HepG2 (cell line): ENCODE measurements around the gene R3HDM1. TPM values are rescaled to one million over a fixed set of nuclear protein-coding genes. Genes with fewer than 3 reads are reported as not detected.
A peak's percentile ranks its signal among the peaks of the same experiment; 100 is the strongest.

Source experiments
- MAFF ChIP-seq: IDR thresholded peaks from 2 replicates; pipeline ENCODE4 v1.6.1; 2011; ENCODE audit warnings: low read depth, low read length, improper control_type of control experiment
- MLXIP ChIP-seq: sonication (generic); formaldehyde crosslinking; IDR thresholded peaks from 2 replicates; pipeline ENCODE4 v1.9.0; 2021; ENCODE audit warnings: missing genetic modification reagents, borderline replicate concordance
- NCOA2 ChIP-seq: sonication (generic); formaldehyde crosslinking; IDR thresholded peaks from 2 replicates; pipeline ENCODE4 v1.8.0; 2022; ENCODE audit warnings: inconsistent platforms
- RFX3 ChIP-seq: IDR thresholded peaks from 2 replicates; pipeline ENCODE4 v1.6.1; 2016; ENCODE audit warnings: missing biosample characterization, missing genetic modification reagents
- SP1 ChIP-seq, 2 experiments: fragments of 450-650 bp in 1 of 2; sonication (generic) in 1 of 2; formaldehyde crosslinking in 1 of 2; IDR thresholded peaks; 2 replicates each; pipeline versions ENCODE4 v1.4.0 to v1.6.1; 2016 to 2020; ENCODE audit warnings: missing genetic modification reagents in 1 of 2
- SUZ12 ChIP-seq: fragments of 150-350 bp; IDR thresholded peaks from 2 replicates; pipeline ENCODE4 v1.6.1; 2014; ENCODE audit warnings: low read depth, low read length
- TRIM22 ChIP-seq: fragments of 450-650 bp; IDR thresholded peaks from 2 replicates; pipeline ENCODE4 v1.6.1; 2017
- XBP1 ChIP-seq: sonication (generic); formaldehyde crosslinking; IDR thresholded peaks from 2 replicates; pipeline ENCODE4 v1.5.0; 2020; ENCODE audit warnings: missing genetic modification reagents
- ZBTB44 ChIP-seq: sonication (generic); formaldehyde crosslinking; IDR thresholded peaks from 2 replicates; pipeline ENCODE4 v1.4.0; 2020; ENCODE audit warnings: missing genetic modification reagents
- ZMAT3 ChIP-seq: sonication (generic); formaldehyde crosslinking; conservative IDR thresholded peaks from 2 replicates; pipeline ENCODE4 v1.7.0; 2021; ENCODE audit warnings: missing genetic modification reagents
- ZNF792 ChIP-seq: IDR thresholded peaks from 2 replicates; pipeline ENCODE4 v1.6.1; 2016
- polyA plus RNA-seq, 8 experiments: library from polyadenylated mRNA; depleted of rRNA in 3 of 8; stranded (reverse) in 7 of 8; unstranded in 1 of 8; fragments of >200 nt; fragmentation: Illumina TruSeq in 4 of 8; extraction: Trizol in 4 of 8; gene quantifications; 2 replicates each; pipeline versions ENCODE4 v1.2.1 to v1.2.3, GENCODE V29; 2011 to 2016; ENCODE audit warnings: low read depth in 4 of 8, missing spikeins in 1 of 8, mixed read lengths in 1 of 8; ENCODE audit not compliant: insufficient read depth in 1 of 8
- total RNA-seq, 5 experiments: library from RNA; depleted of rRNA; stranded (reverse); fragments of >200 nt; fragmentation: Illumina TruSeq; extraction: Trizol; gene quantifications; 2 replicates each; pipeline ENCODE4 v1.2.3, GENCODE V29; 2016; ENCODE audit warnings: low read depth in 1 of 5
- TF ChIP-seq, protein P1 (sequence below): IDR thresholded peaks from 2 replicates; pipeline ENCODE4 v1.6.1; 2016; ENCODE audit warnings: mild to moderate bottlenecking
- TF ChIP-seq, protein P2 (sequence below): sonication (generic); formaldehyde crosslinking; IDR thresholded peaks from 2 replicates; pipeline ENCODE4 v1.8.1; 2023; ENCODE audit warnings: missing genetic modification reagents, inconsistent platforms, borderline replicate concordance
- TF ChIP-seq, protein P3 (sequence below): sonication (generic); formaldehyde crosslinking; IDR thresholded peaks from 2 replicates; pipeline ENCODE4 v1.4.0; 2020; ENCODE audit warnings: mild to moderate bottlenecking, missing genetic modification reagents, borderline replicate concordance

The R3HDM1 gene
- total and polyA plus RNA-seq, 2 of the 13 experiments (the other 11 are each of a cell fraction or from before 2014, with no cell fraction given): 15.7 to 54.3 TPM

DNA sequence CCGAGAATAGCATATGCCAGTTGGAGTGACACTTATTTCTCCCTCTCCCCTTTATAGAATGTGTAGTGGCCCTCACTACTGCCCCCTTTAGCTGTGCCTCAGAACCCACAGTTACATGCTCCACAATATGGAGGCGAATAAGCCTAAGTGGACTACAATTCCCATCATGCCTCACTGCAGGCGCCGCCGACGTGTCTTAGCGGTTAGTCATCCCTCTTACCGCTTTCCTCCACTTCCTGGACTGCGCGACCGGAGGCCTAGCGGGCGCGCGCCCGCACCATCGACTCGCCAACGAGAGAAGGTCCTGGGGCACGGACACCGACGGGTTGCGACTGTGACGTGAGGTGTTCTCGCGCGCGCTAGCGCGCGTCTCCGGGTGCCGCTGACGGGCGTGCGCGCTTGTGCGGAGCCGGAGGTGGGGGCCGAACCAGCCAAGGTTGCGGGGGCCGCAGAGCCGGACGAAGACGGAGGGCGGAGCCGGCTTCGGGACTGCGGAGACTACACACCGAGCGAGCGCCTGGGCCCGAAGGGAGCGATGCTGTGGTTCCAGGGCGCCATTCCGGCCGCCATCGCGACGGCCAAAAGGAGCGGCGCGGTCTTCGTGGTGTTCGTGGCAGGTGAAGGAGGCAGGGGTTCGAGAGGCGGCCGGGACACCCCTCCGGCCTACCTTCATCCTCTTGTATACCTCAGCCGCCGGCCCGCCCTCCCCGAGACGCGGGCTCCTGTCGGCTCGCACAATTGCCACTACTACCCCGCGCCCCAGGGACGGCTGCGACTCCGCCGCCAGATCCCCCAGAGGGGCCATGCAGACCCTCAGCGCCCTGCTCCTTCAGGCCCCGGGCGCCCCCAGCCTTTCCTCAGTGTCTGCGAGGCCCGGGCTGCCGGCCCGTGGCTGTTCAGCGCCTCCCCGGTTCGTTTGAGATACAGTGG lies 210.4 kb downstream of the R3HDM1 start, which contains the start of gene UBXN4 (continued):
- TF ChIP-seq, protein P1, sequence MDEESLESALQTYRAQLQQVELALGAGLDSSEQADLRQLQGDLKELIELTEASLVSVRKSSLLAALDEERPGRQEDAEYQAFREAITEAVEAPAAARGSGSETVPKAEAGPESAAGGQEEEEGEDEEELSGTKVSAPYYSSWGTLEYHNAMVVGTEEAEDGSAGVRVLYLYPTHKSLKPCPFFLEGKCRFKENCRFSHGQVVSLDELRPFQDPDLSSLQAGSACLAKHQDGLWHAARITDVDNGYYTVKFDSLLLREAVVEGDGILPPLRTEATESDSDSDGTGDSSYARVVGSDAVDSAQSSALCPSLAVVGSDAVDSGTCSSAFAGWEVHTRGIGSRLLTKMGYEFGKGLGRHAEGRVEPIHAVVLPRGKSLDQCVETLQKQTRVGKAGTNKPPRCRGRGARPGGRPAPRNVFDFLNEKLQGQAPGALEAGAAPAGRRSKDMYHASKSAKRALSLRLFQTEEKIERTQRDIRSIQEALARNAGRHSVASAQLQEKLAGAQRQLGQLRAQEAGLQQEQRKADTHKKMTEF (CRISPR knock-in tag): peak; percentile 81; the same call in 1 of the 2 replicates
- TF ChIP-seq ZMAT3: peak; percentile 90
- peak; percentile 74 for TF ChIP-seq SUZ12
- no peak; the same call in 1 of the 2 replicates for TF ChIP-seq MAFF
- no peak; the same call in 1 of the 2 replicates for TF ChIP-seq NCOA2 (CRISPR knock-in tag)
- peak; percentile 92; the same call in 1 of the 2 replicates for TF ChIP-seq XBP1
- TF ChIP-seq ZBTB44: no peak
- TF ChIP-seq, protein P2, sequence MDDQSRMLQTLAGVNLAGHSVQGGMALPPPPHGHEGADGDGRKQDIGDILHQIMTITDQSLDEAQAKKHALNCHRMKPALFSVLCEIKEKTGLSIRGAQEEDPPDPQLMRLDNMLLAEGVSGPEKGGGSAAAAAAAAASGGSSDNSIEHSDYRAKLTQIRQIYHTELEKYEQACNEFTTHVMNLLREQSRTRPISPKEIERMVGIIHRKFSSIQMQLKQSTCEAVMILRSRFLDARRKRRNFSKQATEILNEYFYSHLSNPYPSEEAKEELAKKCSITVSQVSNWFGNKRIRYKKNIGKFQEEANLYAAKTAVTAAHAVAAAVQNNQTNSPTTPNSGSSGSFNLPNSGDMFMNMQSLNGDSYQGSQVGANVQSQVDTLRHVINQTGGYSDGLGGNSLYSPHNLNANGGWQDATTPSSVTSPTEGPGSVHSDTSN (CRISPR knock-in tag): no peak
- TF ChIP-seq, protein P3, sequence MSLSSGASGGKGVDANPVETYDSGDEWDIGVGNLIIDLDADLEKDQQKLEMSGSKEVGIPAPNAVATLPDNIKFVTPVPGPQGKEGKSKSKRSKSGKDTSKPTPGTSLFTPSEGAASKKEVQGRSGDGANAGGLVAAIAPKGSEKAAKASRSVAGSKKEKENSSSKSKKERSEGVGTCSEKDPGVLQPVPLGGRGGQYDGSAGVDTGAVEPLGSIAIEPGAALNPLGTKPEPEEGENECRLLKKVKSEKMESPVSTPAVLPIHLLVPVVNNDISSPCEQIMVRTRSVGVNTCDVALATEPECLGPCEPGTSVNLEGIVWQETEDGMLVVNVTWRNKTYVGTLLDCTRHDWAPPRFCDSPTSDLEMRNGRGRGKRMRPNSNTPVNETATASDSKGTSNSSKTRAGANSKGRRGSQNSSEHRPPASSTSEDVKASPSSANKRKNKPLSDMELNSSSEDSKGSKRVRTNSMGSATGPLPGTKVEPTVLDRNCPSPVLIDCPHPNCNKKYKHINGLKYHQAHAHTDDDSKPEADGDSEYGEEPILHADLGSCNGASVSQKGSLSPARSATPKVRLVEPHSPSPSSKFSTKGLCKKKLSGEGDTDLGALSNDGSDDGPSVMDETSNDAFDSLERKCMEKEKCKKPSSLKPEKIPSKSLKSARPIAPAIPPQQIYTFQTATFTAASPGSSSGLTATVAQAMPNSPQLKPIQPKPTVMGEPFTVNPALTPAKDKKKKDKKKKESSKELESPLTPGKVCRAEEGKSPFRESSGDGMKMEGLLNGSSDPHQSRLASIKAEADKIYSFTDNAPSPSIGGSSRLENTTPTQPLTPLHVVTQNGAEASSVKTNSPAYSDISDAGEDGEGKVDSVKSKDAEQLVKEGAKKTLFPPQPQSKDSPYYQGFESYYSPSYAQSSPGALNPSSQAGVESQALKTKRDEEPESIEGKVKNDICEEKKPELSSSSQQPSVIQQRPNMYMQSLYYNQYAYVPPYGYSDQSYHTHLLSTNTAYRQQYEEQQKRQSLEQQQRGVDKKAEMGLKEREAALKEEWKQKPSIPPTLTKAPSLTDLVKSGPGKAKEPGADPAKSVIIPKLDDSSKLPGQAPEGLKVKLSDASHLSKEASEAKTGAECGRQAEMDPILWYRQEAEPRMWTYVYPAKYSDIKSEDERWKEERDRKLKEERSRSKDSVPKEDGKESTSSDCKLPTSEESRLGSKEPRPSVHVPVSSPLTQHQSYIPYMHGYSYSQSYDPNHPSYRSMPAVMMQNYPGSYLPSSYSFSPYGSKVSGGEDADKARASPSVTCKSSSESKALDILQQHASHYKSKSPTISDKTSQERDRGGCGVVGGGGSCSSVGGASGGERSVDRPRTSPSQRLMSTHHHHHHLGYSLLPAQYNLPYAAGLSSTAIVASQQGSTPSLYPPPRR (CRISPR knock-in tag): no peak
- no peak for TF ChIP-seq MLXIP (CRISPR knock-in tag)
- no peak for TF ChIP-seq SP1 (IDR thresholded peaks at IDR 0.05)
- no peak for TF ChIP-seq SP1 (CRISPR knock-in tag; IDR thresholded peaks at IDR 0.05)
- TF ChIP-seq TRIM22: no peak
- TF ChIP-seq ZNF792 (CRISPR knock-in tag): peak; percentile 76; the same call in 1 of the 2 replicates
- TF ChIP-seq RFX3: no peak
